ENCODE results near the gene C2orf69. TPM values are rescaled to one million over a fixed set of nuclear protein-coding genes. Genes with fewer than 3 reads are reported as not detected.

C2orf69 gene
- total RNA-seq, 1 experiment from 2014 or later: 15.0 TPM

DNA sequence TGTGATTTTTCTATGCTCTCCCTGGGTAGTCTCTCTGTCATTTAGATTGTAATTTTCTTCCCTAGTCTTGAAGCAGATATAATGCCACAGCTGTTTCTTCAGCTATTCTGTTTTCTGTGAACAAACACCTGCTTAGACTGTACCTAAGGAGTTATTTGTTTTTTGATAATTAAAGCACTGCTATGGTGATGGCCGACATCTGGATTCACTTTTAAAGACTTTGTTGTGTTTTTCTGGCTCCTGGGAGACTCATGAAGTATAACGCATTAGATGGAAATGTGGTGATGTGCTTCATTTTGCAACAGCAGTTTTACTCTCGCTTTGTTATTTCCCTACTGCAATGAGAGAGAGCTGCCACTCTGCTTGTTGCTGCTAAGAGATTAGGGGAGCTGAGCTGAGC lies 15.7 kb upstream of the C2orf69 start:
- H3K9me3 ChIP-seq (ENCODE audit: low read length): no peaks in the 10 kb centered on the region
- POLR2A ChIA-PET (ENCODE audit: unreplicated experiment): no interaction called here
- H3K27me3 ChIP-seq (ENCODE audit: low read length): no peaks in the 10 kb centered on the region
- no peaks in the 10 kb centered on the region for H4K20me1 ChIP-seq (ENCODE audit: low read length)
- DNase-seq (no peak), ATAC-seq (no peak)
- CTCF ChIA-PET: no interaction called here
- TF ChIP-seq EZH2phosphoT487 (IDR thresholded peaks at IDR 0.05; ENCODE audit: borderline replicate concordance, low read length): no peak
- TF ChIP-seq, protein P1, sequence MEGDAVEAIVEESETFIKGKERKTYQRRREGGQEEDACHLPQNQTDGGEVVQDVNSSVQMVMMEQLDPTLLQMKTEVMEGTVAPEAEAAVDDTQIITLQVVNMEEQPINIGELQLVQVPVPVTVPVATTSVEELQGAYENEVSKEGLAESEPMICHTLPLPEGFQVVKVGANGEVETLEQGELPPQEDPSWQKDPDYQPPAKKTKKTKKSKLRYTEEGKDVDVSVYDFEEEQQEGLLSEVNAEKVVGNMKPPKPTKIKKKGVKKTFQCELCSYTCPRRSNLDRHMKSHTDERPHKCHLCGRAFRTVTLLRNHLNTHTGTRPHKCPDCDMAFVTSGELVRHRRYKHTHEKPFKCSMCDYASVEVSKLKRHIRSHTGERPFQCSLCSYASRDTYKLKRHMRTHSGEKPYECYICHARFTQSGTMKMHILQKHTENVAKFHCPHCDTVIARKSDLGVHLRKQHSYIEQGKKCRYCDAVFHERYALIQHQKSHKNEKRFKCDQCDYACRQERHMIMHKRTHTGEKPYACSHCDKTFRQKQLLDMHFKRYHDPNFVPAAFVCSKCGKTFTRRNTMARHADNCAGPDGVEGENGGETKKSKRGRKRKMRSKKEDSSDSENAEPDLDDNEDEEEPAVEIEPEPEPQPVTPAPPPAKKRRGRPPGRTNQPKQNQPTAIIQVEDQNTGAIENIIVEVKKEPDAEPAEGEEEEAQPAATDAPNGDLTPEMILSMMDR (conservative IDR thresholded peaks at IDR 0.05; ENCODE audit: low read depth, low read length): no peak
- H3K4me3 ChIP-seq (ENCODE audit: low read length): no peak overlapping the region
- no peaks in the 10 kb centered on the region for H3K79me2 ChIP-seq (ENCODE audit: low read length)
- intact Hi-C loops (cut with micrococcal nuclease): no loop called here
- no peaks in the 10 kb centered on the region for H3K9me2 ChIP-seq (replicated peaks; ENCODE audit: low read length)
- BruUV-seq (replicated peaks): no TSS peak
- no peak overlapping the region for H3K9ac ChIP-seq (ENCODE audit: low read length)
- no peaks in the 10 kb centered on the region for H3K4me1 ChIP-seq (ENCODE audit: insufficient read depth, low read length)
- H3K36me3 ChIP-seq (ENCODE audit: low read depth, low read length): no peaks in the 10 kb centered on the region
- H2AFZ ChIP-seq (ENCODE audit: low read length): no peak overlapping the region
- H3F3A ChIP-seq (ENCODE audit: low read length, unreplicated experiment): no peaks in the 10 kb centered on the region
- no peak overlapping the region for H3K27ac ChIP-seq (ENCODE audit: low read length)
- no peak overlapping the region for H3K4me2 ChIP-seq (ENCODE audit: low read length)

DNA sequence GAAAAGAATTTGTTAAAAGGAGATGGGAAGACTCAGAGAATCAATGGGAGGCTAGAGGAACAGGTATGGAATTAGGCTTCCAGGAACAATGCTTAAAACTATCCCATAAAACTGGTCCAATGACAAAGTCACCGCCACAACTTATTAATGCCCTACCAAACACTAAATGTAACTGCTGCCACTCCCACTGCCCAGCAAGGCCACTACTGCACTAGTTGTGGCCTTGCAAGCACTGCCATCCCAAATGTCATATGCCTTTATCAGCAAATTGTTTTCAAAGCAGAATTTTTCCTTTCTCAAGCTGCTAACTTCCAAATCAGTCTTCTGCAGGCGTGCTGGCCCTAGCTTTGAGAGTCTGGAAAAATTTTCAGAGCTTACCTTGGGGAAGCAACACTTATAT lies 14.5 kb upstream of the C2orf69 start:
- H3K79me2 ChIP-seq (ENCODE audit: low read length): no peaks in the 10 kb centered on the region
- no TSS peak for BruUV-seq (replicated peaks)
- H3K9me2 ChIP-seq (replicated peaks; ENCODE audit: low read length): no peaks in the 10 kb centered on the region
- no peaks in the 10 kb centered on the region for H3K27me3 ChIP-seq (ENCODE audit: low read length)
- ChIA-PET CTCF (no interaction called here), POLR2A (ENCODE audit: unreplicated experiment) (no interaction called here)
- H3K4me1 ChIP-seq (ENCODE audit: insufficient read depth, low read length): no peaks in the 10 kb centered on the region
- no peaks in the 10 kb centered on the region for H3K9me3 ChIP-seq (ENCODE audit: low read length)
- no peak overlapping the region for H2AFZ ChIP-seq (ENCODE audit: low read length)
- no peak for ATAC-seq
- H3K36me3 ChIP-seq (ENCODE audit: low read depth, low read length): no peaks in the 10 kb centered on the region
- H4K20me1 ChIP-seq (ENCODE audit: low read length): no peaks in the 10 kb centered on the region
- no peak overlapping the region for H3K27ac ChIP-seq (ENCODE audit: low read length)
- H3F3A ChIP-seq (ENCODE audit: low read length, unreplicated experiment): no peaks in the 10 kb centered on the region
- intact Hi-C loops (cut with micrococcal nuclease): no loop called here
- TF ChIP-seq EZH2phosphoT487 (IDR thresholded peaks at IDR 0.05; ENCODE audit: borderline replicate concordance, low read length) (no peak), EZH2 (IDR thresholded peaks at IDR 0.05; ENCODE audit: low read length, unreplicated experiment) (no peak)
- TF ChIP-seq, protein P1 (conservative IDR thresholded peaks at IDR 0.05; ENCODE audit: low read depth, low read length): no peak
- no peak overlapping the region for H3K4me3 ChIP-seq (ENCODE audit: low read length)
- H3K9ac ChIP-seq (ENCODE audit: low read length): no peak overlapping the region
- no peak overlapping the region for H3K4me2 ChIP-seq (ENCODE audit: low read length)
- DNase-seq: no peak

DNA sequence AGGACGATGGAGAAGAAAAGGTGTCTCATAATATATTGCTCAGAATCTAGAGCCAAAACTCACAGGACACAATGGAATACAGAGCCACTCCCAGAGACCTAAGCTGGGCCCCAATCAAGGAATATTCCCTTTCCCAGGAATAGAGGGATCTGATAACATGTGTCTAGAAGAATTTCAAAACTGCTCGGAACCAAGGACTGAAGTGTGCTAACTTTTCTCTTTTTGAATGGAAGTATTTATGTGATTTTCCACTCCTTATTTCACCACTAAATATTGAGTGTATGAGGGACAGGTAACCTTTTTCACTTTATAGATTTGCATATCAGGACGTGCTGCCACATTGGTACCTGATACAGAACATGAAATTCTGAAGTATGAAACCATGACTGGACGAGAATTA lies 9.2 kb upstream of the C2orf69 start:
- Histone ChIP-seq H3K27me3 (ENCODE audit: low read length) (no peaks in the 10 kb centered on the region), H3K79me2 (ENCODE audit: low read length) (no peaks in the 10 kb centered on the region), H3K9me3 (ENCODE audit: low read length) (no peaks in the 10 kb centered on the region), H4K20me1 (ENCODE audit: low read length) (no peaks in the 10 kb centered on the region), H3K4me1 (ENCODE audit: insufficient read depth, low read length) (no peaks in the 10 kb centered on the region), H3K27ac (ENCODE audit: low read length) (no peak overlapping the region), H3F3A (ENCODE audit: low read length, unreplicated experiment) (no peaks in the 10 kb centered on the region), H3K9ac (ENCODE audit: low read length) (no peak overlapping the region), H3K36me3 (ENCODE audit: low read depth, low read length) (no peaks in the 10 kb centered on the region), H3K4me2 (ENCODE audit: low read length) (no peak overlapping the region), H3K9me2 (replicated peaks; ENCODE audit: low read length) (no peaks in the 10 kb centered on the region), H3K4me3 (ENCODE audit: low read length) (no peak overlapping the region), H2AFZ (ENCODE audit: low read length) (no peak overlapping the region)
- no peak for ATAC-seq
- no peak for TF ChIP-seq EZH2phosphoT487 (IDR thresholded peaks at IDR 0.05; ENCODE audit: borderline replicate concordance, low read length)
- TF ChIP-seq, protein P1 (conservative IDR thresholded peaks at IDR 0.05; ENCODE audit: low read depth, low read length): no peak
- no peak for TF ChIP-seq EZH2 (IDR thresholded peaks at IDR 0.05; ENCODE audit: low read length, unreplicated experiment)
- ChIA-PET CTCF (no interaction called here), POLR2A (ENCODE audit: unreplicated experiment) (no interaction called here)
- intact Hi-C loops (cut with micrococcal nuclease): no loop called here
- no TSS peak for BruUV-seq (replicated peaks)
- no peak for DNase-seq
